GM18502 (cell line): ENCODE data around the gene DCHS1.

Experiments used
- ATAC-seq: cut with Tn5 transposase; IDR thresholded peaks from one replicate; pipeline ENCODE4 v1.9.1; 2021; ENCODE audit warnings: mild to moderate bottlenecking; ENCODE audit not compliant: unreplicated experiment, poor library complexity

DCHS1 gene

GRCh38 chr11:6616596-6617250 lies 38.9 kb downstream of the DCHS1 start:
- ATAC-seq, result no peak

- no peak for ATAC-seq
These were observed 39.6 kb downstream of the DCHS1 start for GRCh38 chr11:6615882-6616585.

- ATAC-seq, result no peak
These were observed 40.6 kb downstream of the DCHS1 start for GRCh38 chr11:6615046-6615445.

GRCh38 chr11:6614446-6614845 lies 41.2 kb downstream of the DCHS1 start:
- ATAC-seq, result no peak

- ATAC-seq, result no peak
These were observed 42.1 kb downstream of the DCHS1 start for GRCh38 chr11:6613496-6613895.

GRCh38 chr11:6612213-6613041 lies 43.2 kb downstream of the DCHS1 start, which contains the start of gene TAF10:
Gene TAF10 (minus strand): TSS chr11:6612216. CDS start chr11:6612189, 27 bp downstream.
- peak; percentile 91 for ATAC-seq

GRCh38 chr11:6611963-6612212 lies 43.7 kb downstream of the DCHS1 start:
- peak; percentile 23 for ATAC-seq

GRCh38 chr11:6611092-6611962 lies 44.3 kb downstream of the DCHS1 start:
- no peak for ATAC-seq

- ATAC-seq, result no peak
These were observed 45.0 kb downstream of the DCHS1 start for GRCh38 chr11:6610591-6610990.

GRCh38 chr11:6609502-6610015 lies 46.0 kb downstream of the DCHS1 start:
- no peak for ATAC-seq

GRCh38 chr11:6608726-6609501 lies 46.7 kb downstream of the DCHS1 start:
- ATAC-seq, result no peak

GRCh38 chr11:6608011-6608410 lies 47.6 kb downstream of the DCHS1 start:
- ATAC-seq, result no peak

- no peak for ATAC-seq
These were observed 48.3 kb downstream of the DCHS1 start for GRCh38 chr11:6607190-6607795.

- ATAC-seq, result peak; percentile 40
These were observed 49.0 kb downstream of the DCHS1 start for GRCh38 chr11:6606471-6607189.

- no peak for ATAC-seq
These were observed 50.8 kb downstream of the DCHS1 start for GRCh38 chr11:6604790-6605189.

- peak; percentile 40 for ATAC-seq
These were observed 51.5 kb downstream of the DCHS1 start for GRCh38 chr11:6604081-6604626.

- ATAC-seq, result peak; percentile 82
These were observed 52.1 kb downstream of the DCHS1 start, which contains the start of the genes ILK and RRP8 for GRCh38 chr11:6603287-6604080. Gene ILK (plus strand): TSS chr11:6603774. CDS start chr11:6604272, 498 bp downstream. Gene RRP8 (minus strand): TSS chr11:6603616. CDS start chr11:6603502, 114 bp downstream.
